Mucosa of stomach (tissue), 1 donor: ENCODE results near the gene IGIP.

Source experiments
- H3K27me3 ChIP-seq: one replicate; pipeline ENCODE4 v1.7.0; 2013; ENCODE audit warnings: mild to moderate bottlenecking, low read length; ENCODE audit not compliant: control insufficient read depth, insufficient read depth
- H3K36me3 ChIP-seq: one replicate; pipeline ENCODE4 v1.7.0; 2013; ENCODE audit warnings: low read length; ENCODE audit not compliant: control insufficient read depth, insufficient read depth
- H3K4me1 ChIP-seq: one replicate; pipeline ENCODE4 v1.7.0; 2013; ENCODE audit warnings: mild to moderate bottlenecking, low read length; ENCODE audit not compliant: control insufficient read depth, insufficient read depth
- H3K4me3 ChIP-seq: one replicate; pipeline ENCODE4 v1.7.0; 2013; ENCODE audit warnings: low read length
- H3K9ac ChIP-seq: one replicate; pipeline ENCODE4 v1.7.0; 2013; ENCODE audit warnings: mild to moderate bottlenecking, low read length, moderate library complexity
- H3K9me3 ChIP-seq: one replicate; pipeline ENCODE4 v1.7.0; 2013; ENCODE audit warnings: mild to moderate bottlenecking, low read length, moderate library complexity; ENCODE audit not compliant: control insufficient read depth
- donor health status: Pancreatic carcinoma.

The IGIP gene

DNA sequence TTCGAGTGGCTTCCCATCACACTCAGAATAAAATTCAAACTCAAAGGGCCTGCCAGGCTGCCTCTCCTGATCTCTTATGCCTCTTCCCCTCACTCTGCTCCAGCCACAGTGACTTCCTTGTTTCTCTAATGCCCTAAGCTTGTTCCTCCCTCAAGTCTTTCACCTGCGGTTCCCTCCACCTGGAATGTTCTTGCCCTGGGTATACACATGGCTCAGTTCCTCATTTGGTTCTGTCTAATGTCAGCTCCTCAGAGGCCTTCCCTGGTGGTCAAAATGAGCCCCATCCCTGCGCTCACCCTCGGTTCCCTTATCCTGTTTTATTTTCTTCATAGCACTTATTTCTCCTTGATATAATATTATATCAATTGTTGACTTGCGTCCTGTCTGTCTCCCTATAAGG is 36.5 kb downstream of the IGIP start:
- H3K4me3 ChIP-seq, result no peak overlapping the region
- H3K4me1 ChIP-seq, result peaks cover 54% of the 10 kb centered on the region
- H3K27me3 ChIP-seq, result no peaks in the 10 kb centered on the region
- H3K9ac ChIP-seq, result peak overlapping the region; percentile 11
- no peaks in the 10 kb centered on the region for H3K9me3 ChIP-seq
- H3K36me3 ChIP-seq, result no peaks in the 10 kb centered on the region

DNA sequence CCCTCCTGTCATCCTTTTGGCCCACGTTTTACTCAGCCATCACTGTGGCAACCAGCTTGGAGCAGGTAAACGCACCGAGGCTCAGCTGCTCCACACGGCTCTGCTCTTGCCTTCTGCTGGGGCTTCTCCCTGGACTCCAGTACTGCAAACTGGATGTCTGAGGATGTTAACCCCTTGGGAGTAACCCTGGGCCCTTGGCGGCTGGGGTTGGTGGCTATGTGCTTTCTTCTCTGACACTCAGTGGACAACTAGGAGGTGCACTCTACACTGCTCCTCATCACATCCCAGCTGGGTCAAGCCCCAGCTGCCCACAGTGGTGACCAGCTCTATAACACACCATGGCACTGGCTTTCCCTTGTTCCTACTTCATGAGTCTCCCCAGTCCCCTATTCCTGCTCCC is 37.0 kb downstream of the IGIP start:
- Histone ChIP-seq H3K9ac (no peak overlapping the region), H3K36me3 (no peaks in the 10 kb centered on the region), H3K9me3 (no peaks in the 10 kb centered on the region), H3K27me3 (no peaks in the 10 kb centered on the region), H3K4me3 (no peak overlapping the region), H3K4me1 (peaks cover 55% of the 10 kb centered on the region)

- Histone ChIP-seq H3K36me3 (no peaks in the 10 kb centered on the region), H3K9me3 (no peaks in the 10 kb centered on the region), H3K27me3 (no peaks in the 10 kb centered on the region), H3K4me3 (no peak overlapping the region), H3K9ac (no peak overlapping the region), H3K4me1 (peaks cover 72% of the 10 kb centered on the region)
These were observed 39.6 kb downstream of the IGIP start for GRCh38 chr5:140165101-140165922.

- Histone ChIP-seq H3K4me1 (peaks cover 72% of the 10 kb centered on the region), H3K4me3 (no peak overlapping the region), H3K9ac (no peak overlapping the region), H3K36me3 (no peaks in the 10 kb centered on the region), H3K9me3 (no peaks in the 10 kb centered on the region), H3K27me3 (no peaks in the 10 kb centered on the region)
These were observed 40.2 kb downstream of the IGIP start for GRCh38 chr5:140165923-140166270.

- no peaks in the 10 kb centered on the region for H3K36me3 ChIP-seq
- no peak overlapping the region for H3K4me3 ChIP-seq
- no peak overlapping the region for H3K9ac ChIP-seq
- peaks cover 67% of the 10 kb centered on the region for H3K4me1 ChIP-seq
- H3K27me3 ChIP-seq, result no peaks in the 10 kb centered on the region
- no peaks in the 10 kb centered on the region for H3K9me3 ChIP-seq
These were observed 41.2 kb downstream of the IGIP start for GRCh38 chr5:140166911-140167310.

- Histone ChIP-seq H3K9me3 (no peaks in the 10 kb centered on the region), H3K36me3 (no peaks in the 10 kb centered on the region), H3K4me1 (peaks cover 61% of the 10 kb centered on the region), H3K4me3 (no peak overlapping the region), H3K9ac (no peak overlapping the region), H3K27me3 (no peaks in the 10 kb centered on the region)
These were observed 42.6 kb downstream of the IGIP start for GRCh38 chr5:140168371-140168770.

DNA sequence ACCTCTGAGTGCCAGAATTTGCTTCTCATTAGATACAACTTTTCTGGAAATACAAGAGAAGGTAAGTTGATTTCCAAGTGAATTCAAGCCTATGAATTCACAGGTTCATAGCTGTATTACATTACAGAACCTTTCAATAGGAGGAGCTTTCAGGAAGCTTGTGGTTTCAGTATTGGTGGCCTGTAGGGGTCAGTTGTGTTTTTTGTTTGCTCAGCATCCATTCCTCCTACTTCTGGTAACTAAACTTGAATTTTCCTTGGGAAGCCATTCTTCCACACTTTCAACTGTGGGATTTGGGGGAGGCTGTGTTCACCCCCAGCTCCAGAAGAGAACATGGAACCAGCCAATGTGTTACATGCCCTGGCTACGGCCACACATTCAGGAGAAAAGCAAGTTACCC is 43.7 kb downstream of the IGIP start:
- Histone ChIP-seq H3K4me3 (no peak overlapping the region), H3K36me3 (no peaks in the 10 kb centered on the region), H3K9ac (no peak overlapping the region), H3K9me3 (no peaks in the 10 kb centered on the region), H3K27me3 (no peaks in the 10 kb centered on the region), H3K4me1 (peaks cover 63% of the 10 kb centered on the region)

DNA sequence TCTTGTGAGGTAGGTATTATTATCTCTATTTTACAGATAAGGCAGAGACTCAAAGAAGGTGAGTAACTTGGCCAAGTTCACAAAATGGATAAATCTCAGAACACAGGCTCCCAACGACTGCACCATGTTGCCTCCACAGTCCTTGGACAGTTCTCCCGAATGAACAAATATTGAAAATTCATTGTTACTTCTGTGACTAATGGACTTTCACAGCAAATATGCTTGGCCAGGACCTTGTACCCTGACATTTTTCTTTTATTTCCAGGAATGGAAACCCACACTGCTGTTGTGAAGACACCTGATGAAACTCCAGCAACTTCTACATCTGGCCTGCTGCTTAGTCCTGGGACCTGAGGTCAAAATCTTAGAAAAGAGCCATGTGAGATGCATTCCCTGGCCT is 46.7 kb downstream of the IGIP start:
- Histone ChIP-seq H3K27me3 (no peaks in the 10 kb centered on the region), H3K4me1 (peaks cover 34% of the 10 kb centered on the region), H3K36me3 (no peaks in the 10 kb centered on the region), H3K4me3 (no peak overlapping the region), H3K9me3 (no peaks in the 10 kb centered on the region), H3K9ac (no peak overlapping the region)

DNA sequence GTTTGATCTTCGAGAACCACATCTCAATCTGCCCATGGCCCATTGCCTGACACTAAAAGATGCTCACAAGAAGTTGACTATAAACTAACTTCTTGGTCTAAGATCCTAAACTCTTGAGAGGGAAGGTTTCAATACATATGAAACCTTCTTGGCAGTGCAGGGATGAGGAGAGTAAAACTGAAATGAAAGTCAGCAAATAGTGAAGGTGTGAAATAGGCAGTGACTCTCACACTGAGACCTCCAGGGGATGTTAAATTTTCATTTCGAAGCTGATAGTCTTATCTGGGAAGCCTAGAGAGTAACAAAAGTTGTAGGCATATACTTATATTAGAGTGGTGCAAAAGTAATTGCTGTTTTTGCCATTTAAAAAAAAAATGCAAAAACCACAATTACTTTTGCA is 48.3 kb downstream of the IGIP start:
- no peak overlapping the region for H3K4me3 ChIP-seq
- no peaks in the 10 kb centered on the region for H3K27me3 ChIP-seq
- H3K36me3 ChIP-seq, result no peaks in the 10 kb centered on the region
- H3K9ac ChIP-seq, result no peak overlapping the region
- H3K9me3 ChIP-seq, result no peaks in the 10 kb centered on the region
- H3K4me1 ChIP-seq, result peaks cover 33% of the 10 kb centered on the region

- H3K9ac ChIP-seq, result peak within 1 kb of the TSS; percentile 99
- no peaks in the 10 kb centered on the region for H3K9me3 ChIP-seq
- H3K36me3 ChIP-seq, result no peaks in the 10 kb centered on the region
- no peaks in the 10 kb centered on the region for H3K27me3 ChIP-seq
- peak within 1 kb of the TSS; percentile 83 for H3K4me3 ChIP-seq
- H3K4me1 ChIP-seq, result peaks cover 28% of the 10 kb centered on the region
These were observed 49.0 kb downstream of the IGIP start, which contains the start of gene CYSTM1 for GRCh38 chr5:140174465-140175366. Gene CYSTM1, plus strand, starts transcription at chr5:140175188. Its CDS starts 19,278 bp downstream, at chr5:140194466.

GRCh38 chr5:140175367-140176030 is 49.8 kb downstream of the IGIP start:
- H3K4me3 ChIP-seq, result peak overlapping the region; percentile 83
- no peaks in the 10 kb centered on the region for H3K36me3 ChIP-seq
- no peaks in the 10 kb centered on the region for H3K9me3 ChIP-seq
- peaks cover 35% of the 10 kb centered on the region for H3K4me1 ChIP-seq
- H3K27me3 ChIP-seq, result no peaks in the 10 kb centered on the region
- H3K9ac ChIP-seq, result peak overlapping the region; percentile 99

DNA sequence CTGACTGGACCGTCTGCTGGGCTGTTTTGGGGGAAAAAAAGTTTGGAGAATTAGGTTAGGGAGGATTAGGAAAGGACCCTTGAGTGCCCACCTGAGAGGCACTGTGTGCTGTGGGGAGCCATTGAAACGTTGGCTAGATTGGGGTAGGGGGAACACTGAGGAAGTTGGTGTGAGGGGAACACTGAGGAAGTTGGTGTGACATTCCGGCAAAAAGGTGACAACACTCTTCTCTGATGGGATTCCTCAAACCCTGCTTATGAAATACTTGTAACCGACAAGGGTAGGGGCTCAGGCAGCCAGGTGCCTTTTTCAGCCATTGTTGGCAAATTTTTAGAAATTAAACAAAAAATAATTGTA is 50.3 kb downstream of the IGIP start:
- Histone ChIP-seq H3K4me1 (peaks cover 40% of the 10 kb centered on the region), H3K9me3 (no peaks in the 10 kb centered on the region), H3K27me3 (no peaks in the 10 kb centered on the region), H3K36me3 (no peaks in the 10 kb centered on the region), H3K9ac (peak overlapping the region; percentile 99), H3K4me3 (peak overlapping the region; percentile 83)
